K562 (cell line): ENCODE results near the gene NFATC1. TPM values are rescaled to one million over a fixed set of nuclear protein-coding genes. Genes with fewer than 3 reads are reported as not detected.

Experiments used
- ATAC-seq: fragments of 200-7000 bp; cut with Tn5 transposase; 3 replicates; pipeline ENCODE4 v1.9.1; 2020; ENCODE audit warnings: moderate library complexity
- BruUV-seq: library from RNA; stranded (reverse); fragments of 400-500 nt; replicated peaks from 2 replicates; lab custom pipeline; 2021; lab: Mats Ljungman, UMichigan
- CTCF ChIA-PET: fragments of 300-600 bp; formaldehyde crosslinking; extraction: SDS; loops from one replicate; lab custom pipeline; 2021; ENCODE audit warnings: low intra/inter-chr PET ratio; lab: Yijun Ruan, JAX
- POLR2A ChIA-PET: fragments of 300-600, 350-650 bp; sonication (Branson Sonifier 250); formaldehyde crosslinking; extraction: SDS; loops from one replicate; lab custom pipeline; 2021; ENCODE audit warnings: antibody characterized with exemption, inconsistent platforms; lab: Yijun Ruan, JAX
- DNase-seq, 4 experiments: peaks; one replicate each; pipeline versions ENCODE4 v3.0.0 to v3.0.0-alpha.2; 2011 to 2018; ENCODE audit warnings: low spot score in 3 of 4, mixed read lengths in 3 of 4; ENCODE audit errors: extremely low read depth in 1 of 4
- FAIRE-seq: peaks from 2 replicates; lab custom pipeline; 2011; peaks lifted over from hg19 to GRCh38; lab: Jason Lieb, UNC
- H2AFZ ChIP-seq: 2 replicates; pipeline ENCODE4 v1.6.0; 2011; ENCODE audit warnings: low read depth, low read length, control low read depth, inconsistent platforms
- H3K27ac ChIP-seq: fragments of 200-600 bp; 3 replicates; pipeline ENCODE4 v1.8.0; 2011; ENCODE audit warnings: low read depth, mild to moderate bottlenecking, control low read depth, inconsistent platforms, low read length, moderate library complexity, mixed read lengths; ENCODE audit errors: extremely low read depth
- H3K27me3 ChIP-seq, 2 experiments: fragments of 300-600 bp in 1 of 2; 2 replicates in 1 of 2; 3 replicates in 1 of 2; pipeline versions ENCODE4 v1.6.0 to v1.8.0; 2011; ENCODE audit warnings: inconsistent platforms in 2 of 2, low read length in 2 of 2, mild to moderate bottlenecking in 1 of 2, mixed read lengths in 1 of 2, moderate library complexity in 1 of 2; ENCODE audit not compliant: control insufficient read depth in 2 of 2, insufficient read depth in 2 of 2
- H3K36me3 ChIP-seq: fragments of 300-600 bp; 3 replicates; pipeline ENCODE4 v1.8.0; 2011; ENCODE audit warnings: mild to moderate bottlenecking, low read length, inconsistent platforms; ENCODE audit not compliant: control insufficient read depth, insufficient read depth
- H3K4me1 ChIP-seq, 2 experiments: fragments of 200-600 bp in 1 of 2; replicated peaks in 1 of 2; 2 replicates in 1 of 2; 3 replicates in 1 of 2; pipeline versions ENCODE4 v1.5.1 to v1.8.0; 2011; ENCODE audit warnings: inconsistent platforms in 2 of 2, low read length in 2 of 2, mild to moderate bottlenecking in 1 of 2, mixed read lengths in 1 of 2, moderate library complexity in 1 of 2; ENCODE audit not compliant: control insufficient read depth in 2 of 2, insufficient read depth in 2 of 2
- H3K4me2 ChIP-seq: 2 replicates; pipeline ENCODE4 v1.6.1; 2011; ENCODE audit warnings: low read length, control low read depth, inconsistent platforms, mixed read lengths; ENCODE audit not compliant: insufficient read depth
- H3K4me3 ChIP-seq: fragments of 200-600 bp; sonication (generic), shearing (Covaris generic); 2 replicates; pipeline ENCODE4 v1.5.1; 2016; ENCODE audit warnings: control low read depth, inconsistent platforms
- H3K79me2 ChIP-seq: fragments of 200-600 bp; 3 replicates; pipeline ENCODE4 v1.8.0; 2011; ENCODE audit warnings: low read length, inconsistent platforms; ENCODE audit not compliant: control insufficient read depth, insufficient read depth
- H3K9ac ChIP-seq, 2 experiments: 2 replicates each; pipeline versions ENCODE4 v1.6.0 to v1.6.1; 2011; ENCODE audit warnings: low read depth in 2 of 2, low read length in 2 of 2, control low read depth in 1 of 2, inconsistent platforms in 1 of 2, mild to moderate bottlenecking in 1 of 2, mixed read lengths in 1 of 2; ENCODE audit not compliant: insufficient read depth in 1 of 2
- H3K9me1 ChIP-seq: one replicate; pipeline ENCODE4 v1.6.0; 2011; ENCODE audit warnings: inconsistent platforms, mild to moderate bottlenecking, low read length, moderate library complexity; ENCODE audit not compliant: control insufficient read depth, insufficient read depth
- H3K9me3 ChIP-seq: replicated peaks from 2 replicates; pipeline ENCODE4 v1.5.1; 2011; ENCODE audit warnings: low read depth, low read length, inconsistent platforms; ENCODE audit not compliant: control insufficient read depth, insufficient read depth
- H4K20me1 ChIP-seq: replicated peaks from 2 replicates; pipeline ENCODE4 v1.6.1; 2011; ENCODE audit warnings: low read length, inconsistent platforms, mixed read lengths; ENCODE audit not compliant: control insufficient read depth, insufficient read depth
- ARID2 ChIP-seq: fragments of 450-650 bp; IDR thresholded peaks from 2 replicates; pipeline ENCODE4 v1.6.1; 2017; ENCODE audit warnings: antibody characterized with exemption, mild to moderate bottlenecking
- E2F1 ChIP-seq: sonication (generic); formaldehyde crosslinking; IDR thresholded peaks from 2 replicates; pipeline ENCODE4 v1.8.1; 2023; ENCODE audit warnings: mild to moderate bottlenecking, missing genetic modification reagents, moderate library complexity
- ELF1 ChIP-seq: fragments of 200-800 bp; sonication (Bioruptor generic); IDR thresholded peaks from 2 replicates; pipeline ENCODE4 v1.6.1; 2016; ENCODE audit warnings: missing genetic modification characterization, missing compliant biosample characterization
- ELF2 ChIP-seq: fragments of 250-450 bp; sonication (Bioruptor Pico); IDR thresholded peaks from 2 replicates; pipeline ENCODE4 v1.5.0; 2021; ENCODE audit warnings: mild to moderate bottlenecking
- HDAC6 ChIP-seq: IDR thresholded peaks from 2 replicates; pipeline ENCODE4 v1.6.1; 2012; ENCODE audit warnings: low read depth, mild to moderate bottlenecking, control low read depth, inconsistent platforms, low read length, moderate library complexity
- KAT8 ChIP-seq: fragments of 450-650 bp; IDR thresholded peaks from 2 replicates; pipeline ENCODE4 v1.6.1; 2016; ENCODE audit warnings: low read depth, mild to moderate bottlenecking
- LEF1 ChIP-seq: fragments of 450-650 bp; IDR thresholded peaks from 2 replicates; pipeline ENCODE4 v1.6.1; 2016; ENCODE audit warnings: mild to moderate bottlenecking
- MEIS2 ChIP-seq: fragments of 450-650 bp; IDR thresholded peaks from 2 replicates; pipeline ENCODE4 v1.6.1; 2014; ENCODE audit warnings: mild to moderate bottlenecking; ENCODE audit not compliant: partially characterized antibody
- PCBP2 ChIP-seq: fragments of 200-400 bp; formaldehyde crosslinking; IDR thresholded peaks from 2 replicates; pipeline ENCODE4 v1.6.1; 2018; ENCODE audit warnings: low read length, low read depth, mild to moderate bottlenecking, moderate library complexity; ENCODE audit not compliant: poor library complexity, severe bottlenecking
- PTTG1 ChIP-seq: fragments of 450-650 bp; IDR thresholded peaks from 2 replicates; pipeline ENCODE4 v1.6.1; 2016; ENCODE audit warnings: low read depth, mild to moderate bottlenecking, missing genetic modification characterization, missing compliant biosample characterization
- RBM15 ChIP-seq: fragments of 200-400 bp; formaldehyde crosslinking; IDR thresholded peaks from 2 replicates; pipeline ENCODE4 v1.6.1; 2018; ENCODE audit warnings: mild to moderate bottlenecking, low read length, moderate library complexity; ENCODE audit not compliant: insufficient read depth
- RCOR1 ChIP-seq, 2 experiments: IDR thresholded peaks; 2 replicates each; pipeline ENCODE4 v1.6.1; 2012; ENCODE audit warnings: low read depth in 2 of 2, low read length in 2 of 2, borderline replicate concordance in 1 of 2, improper control_type of control experiment in 1 of 2
- RUNX1 ChIP-seq: sonication (generic); IDR thresholded peaks from 2 replicates; pipeline ENCODE4 v1.6.1; 2016; ENCODE audit warnings: antibody characterized with exemption, low read depth
- SRSF3 ChIP-seq: fragments of 200-400 bp; formaldehyde crosslinking; IDR thresholded peaks from 2 replicates; pipeline ENCODE4 v1.6.1; 2016; ENCODE audit warnings: mild to moderate bottlenecking, low read length, moderate library complexity; ENCODE audit not compliant: insufficient read depth
- ZBTB1 ChIP-seq: sonication (generic); formaldehyde crosslinking; IDR thresholded peaks from 2 replicates; pipeline ENCODE4 v1.8.1; 2023; ENCODE audit warnings: missing genetic modification reagents, low read depth, mild to moderate bottlenecking, borderline replicate concordance
- ZNF239 ChIP-seq: fragments of 250-450 bp; sonication (Bioruptor Pico); IDR thresholded peaks from 2 replicates; pipeline ENCODE4 v1.4.0; 2020; ENCODE audit warnings: mild to moderate bottlenecking
- ZNF830 ChIP-seq: fragments of 250-450 bp; sonication (Bioruptor Pico); IDR thresholded peaks from 2 replicates; pipeline ENCODE4 v1.5.0; 2021; ENCODE audit warnings: mild to moderate bottlenecking
- WGBS: fragments of 100-300 bp; shearing (Covaris generic); methylation state at CpG from one replicate; pipeline ENCODE4 v1.1.6; 2016; ENCODE audit warnings: low coverage, mixed read lengths; ENCODE audit not compliant: insufficient coverage; ENCODE audit errors: missing lambda C conversion rate; 5-methylcytosine and 5-hydroxymethylcytosine counted together
- in situ Hi-C: fragments of 300-500 bp; cut with MboI; formaldehyde crosslinking; loops from 4 replicates; pipeline ENCODE4 v1.15.0; 2018; ENCODE audit warnings: inconsistent platforms, mixed read lengths
- intact Hi-C: fragments of 100-400 bp; cut with micrococcal nuclease; formaldehyde crosslinking; loops from 2 replicates; pipeline ENCODE4 v1.14.2; 2022
- polyA plus RNA-seq, 8 experiments: library from polyadenylated mRNA; depleted of rRNA in 4 of 8; stranded (reverse) in 5 of 8; unstranded in 3 of 8; fragments of >200 nt; fragmentation: Nextera tagmentation in 2 of 8; fragmentation: Illumina TruSeq in 1 of 8; extraction: Ambion mirVana in 2 of 8; extraction: Trizol in 1 of 8; gene quantifications; 2 replicates each; pipeline versions ENCODE4 v1.2.1 to v1.2.3, GENCODE V29; 2011 to 2014; ENCODE audit warnings: inconsistent platforms in 1 of 8, missing spikeins in 1 of 8
- total RNA-seq, 7 experiments: library from RNA; depleted of rRNA in 6 of 7; stranded (reverse); fragments of >200 nt in 6 of 7; fragmentation: Illumina TruSeq in 2 of 7; extraction: Trizol in 2 of 7; gene quantifications; 2 replicates each; pipeline versions ENCODE4 v1.2.1 to v1.2.3, GENCODE V29; 2011 to 2021; ENCODE audit warnings: low replicate concordance in 1 of 7
- TF ChIP-seq, protein P1 (sequence below): fragments of 250-450 bp; sonication (Bioruptor Pico); IDR thresholded peaks from 2 replicates; pipeline ENCODE4 v1.6.1; 2021; ENCODE audit warnings: mild to moderate bottlenecking

NFATC1 gene
- total and polyA plus RNA-seq, 9 of the 15 experiments (the other 6 are each of a cell fraction or from before 2014, with no cell fraction given): 1.1 to 16.4 (median 2.5) TPM

GRCh38 chr18:79470547-79470946 lies 74.8 kb downstream of the NFATC1 start:
- Histone ChIP-seq H4K20me1 (no peaks in the 10 kb centered on the region), H3K9me3 (no peaks in the 10 kb centered on the region), H3K79me2 (no peaks in the 10 kb centered on the region), H3K4me1 (no peaks in the 10 kb centered on the region; a peak in 1 of 5 replicates), H3K36me3 (peaks cover 6% of the 10 kb centered on the region; the same call in 1 of the 3 replicates), H3K9me1 (no peaks in the 10 kb centered on the region), H3K4me2 (no peak overlapping the region), H3K27me3 (no peaks in the 10 kb centered on the region), H3K4me3 (no peak overlapping the region), H3K9ac (no peak overlapping the region), H3K27ac (no peak overlapping the region), H2AFZ (no peak overlapping the region)
- intact Hi-C loops (no loop called here), in situ Hi-C loops (no loop called here)
- 98% methylated on average over 8 of the region's 21 CpGs for WGBS
- no TSS peak for BruUV-seq
- POLR2A ChIA-PET: no interaction called here
- ATAC-seq: no peak
- FAIRE-seq: no peak
- no peak for DNase-seq
- TF ChIP-seq PTTG1 (tag) (no peak), ZNF239 (CRISPR knock-in tag) (no peak), SRSF3 (no peak), HDAC6 (no peak), RBM15 (no peak), LEF1 (no peak), KAT8 (no peak), RUNX1 (no peak), ARID2 (no peak), PCBP2 (no peak), ELF2 (CRISPR knock-in tag) (no peak), ZNF830 (CRISPR knock-in tag) (no peak), ELF1 (tag) (no peak), RCOR1 (IDR thresholded peaks at IDR 0.05; ENCODE audit: borderline replicate concordance in 1 of 2, low read depth in 2 of 2, low read length in 2 of 2) (no peak), MEIS2 (no peak), E2F1 (CRISPR knock-in tag) (no peak), ZBTB1 (CRISPR knock-in tag) (no peak)
- TF ChIP-seq, protein P1, sequence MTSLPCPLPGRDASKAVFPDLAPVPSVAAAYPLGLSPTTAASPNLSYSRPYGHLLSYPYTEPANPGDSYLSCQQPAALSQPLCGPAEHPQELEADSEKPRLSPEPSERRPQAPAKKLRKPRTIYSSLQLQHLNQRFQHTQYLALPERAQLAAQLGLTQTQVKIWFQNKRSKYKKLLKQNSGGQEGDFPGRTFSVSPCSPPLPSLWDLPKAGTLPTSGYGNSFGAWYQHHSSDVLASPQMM (CRISPR knock-in tag): no peak
- CTCF ChIA-PET: no interaction called here
